Muscle layer of colon (tissue), 2 donors: ENCODE data around the gene PLET1.

Experiments used
- H3K27ac ChIP-seq: one replicate; pipeline ENCODE4 v1.7.0; 2013; ENCODE audit warnings: low read depth, mild to moderate bottlenecking, low read length, moderate library complexity
- H3K27me3 ChIP-seq, 2 donors: one replicate each; pipeline ENCODE4 v1.7.0; 2013; ENCODE audit warnings: low read length in 2 of 2, mild to moderate bottlenecking in 2 of 2; ENCODE audit not compliant: insufficient read depth in 2 of 2, control insufficient read depth in 1 of 2
- H3K36me3 ChIP-seq: one replicate; pipeline ENCODE4 v1.7.0; 2013; ENCODE audit warnings: mild to moderate bottlenecking, low read length; ENCODE audit not compliant: insufficient read depth
- H3K4me1 ChIP-seq: one replicate; pipeline ENCODE4 v1.7.0; 2013; ENCODE audit warnings: mild to moderate bottlenecking, low read length; ENCODE audit not compliant: insufficient read depth
- H3K4me3 ChIP-seq, 2 donors: one replicate each; pipeline ENCODE4 v1.7.0; 2013; ENCODE audit warnings: low read length in 2 of 2, low read depth in 1 of 2, mild to moderate bottlenecking in 1 of 2, moderate library complexity in 1 of 2
- H3K9ac ChIP-seq: one replicate; pipeline ENCODE4 v1.7.0; 2013; ENCODE audit warnings: low read length
- H3K9me3 ChIP-seq: one replicate; pipeline ENCODE4 v1.7.0; 2013; ENCODE audit warnings: mild to moderate bottlenecking, low read length
- donor health status: abdominal sarcoma.
- donor health status: Adenocarcinoma of cecum.

PLET1 gene

DNA sequence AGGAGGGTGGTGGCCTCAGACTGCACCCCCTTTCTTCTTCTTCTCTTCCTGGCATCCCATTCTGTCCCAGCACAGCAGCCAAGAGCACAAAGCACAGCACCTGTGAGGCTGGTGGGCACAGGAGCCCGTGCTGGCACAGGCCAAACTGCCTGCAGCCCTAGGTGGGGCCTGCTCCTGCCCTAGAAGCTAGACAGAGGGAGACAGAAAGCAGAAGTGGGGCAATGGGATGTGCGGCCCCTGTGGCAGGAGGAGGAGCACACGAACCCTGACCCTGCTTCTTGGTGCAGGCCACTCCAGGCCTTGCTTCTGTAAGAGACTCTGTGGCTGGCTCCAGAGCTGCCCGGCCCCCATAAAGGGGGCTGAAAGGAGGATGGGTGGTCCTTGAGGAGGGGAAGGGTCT, 38.4 kb downstream of the PLET1 start:
- Histone ChIP-seq H3K27me3 (no peaks in the 10 kb centered on the region), H3K27ac (no peak overlapping the region), H3K9me3 (no peaks in the 10 kb centered on the region), H3K4me1 (peaks cover 23% of the 10 kb centered on the region), H3K4me3 (no peak overlapping the region), H3K36me3 (no peaks in the 10 kb centered on the region), H3K9ac (no peak overlapping the region)

DNA sequence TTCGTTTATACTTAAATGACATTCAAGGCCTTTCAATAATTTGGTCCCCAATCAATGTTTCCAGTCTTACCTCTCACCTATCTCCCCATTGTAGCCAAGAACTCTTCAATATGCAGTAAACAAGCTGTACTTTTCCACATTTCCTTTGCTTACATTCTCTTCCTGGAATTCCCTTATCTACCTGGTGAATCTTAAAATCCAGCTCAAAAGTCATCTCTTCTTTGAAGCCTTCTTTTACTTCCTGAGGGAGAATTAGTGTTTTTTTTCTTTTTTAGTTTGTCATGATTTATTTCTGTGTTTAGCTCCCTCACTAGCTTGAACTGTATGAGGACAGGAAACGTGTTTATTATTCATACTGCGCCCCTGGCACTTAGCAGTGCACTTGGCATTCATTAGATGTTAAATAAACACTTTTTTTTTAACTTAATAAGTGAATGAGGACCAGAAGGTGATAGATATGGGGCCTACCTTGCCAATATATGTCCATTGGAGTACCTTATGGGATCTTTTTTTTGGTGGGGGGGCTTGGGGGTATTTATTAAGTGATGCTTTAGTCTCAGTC, 39.3 kb downstream of the PLET1 start:
- H3K4me3 ChIP-seq, result no peak overlapping the region
- H3K4me1 ChIP-seq, result peaks cover 20% of the 10 kb centered on the region
- H3K27ac ChIP-seq, result peak overlapping the region; percentile 39

DNA sequence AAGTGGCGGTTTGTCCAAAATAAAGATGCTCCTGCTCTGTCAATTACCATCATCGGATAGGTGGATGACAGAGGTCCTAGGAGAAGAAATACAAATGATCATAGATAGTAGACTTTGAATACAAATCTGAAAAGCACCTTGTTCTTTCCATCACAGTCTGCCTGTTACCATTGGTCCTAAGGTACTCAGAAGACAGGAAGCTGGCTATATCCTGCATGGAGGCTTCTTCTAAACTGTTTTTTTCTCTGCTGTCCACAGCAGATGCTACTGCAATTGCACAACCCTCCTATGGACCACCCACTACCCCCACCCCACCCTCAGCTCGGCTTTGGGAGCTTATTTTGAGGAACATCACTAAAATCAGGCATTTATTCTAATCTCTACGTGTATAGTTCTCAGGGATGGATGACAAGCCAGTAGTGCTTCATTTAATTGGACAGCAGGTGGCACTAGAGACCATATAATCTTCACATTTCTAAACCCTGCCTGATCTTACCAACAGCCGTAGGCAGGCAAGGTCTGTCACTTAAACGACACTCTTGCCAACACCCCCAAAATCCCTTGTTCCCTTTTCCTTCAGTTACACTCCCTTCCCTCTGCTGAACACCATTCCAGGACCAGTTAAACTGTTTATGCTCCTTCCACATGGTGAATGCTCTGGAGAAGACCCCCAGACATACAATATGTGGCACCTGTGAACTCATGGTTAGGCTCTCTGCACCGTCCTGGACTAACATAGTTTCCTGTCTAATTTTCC, 41.0 kb downstream of the PLET1 start:
- Histone ChIP-seq H3K9ac (no peak overlapping the region), H3K4me3 (no peak overlapping the region), H3K9me3 (no peaks in the 10 kb centered on the region), H3K27ac (no peak overlapping the region), H3K27me3 (no peaks in the 10 kb centered on the region), H3K4me1 (peaks cover 20% of the 10 kb centered on the region), H3K36me3 (no peaks in the 10 kb centered on the region)

More for the DNA sequence above, 39.3 kb downstream of the PLET1 start:
- no peak overlapping the region for H3K9ac ChIP-seq
- no peaks in the 10 kb centered on the region for H3K36me3 ChIP-seq
- no peaks in the 10 kb centered on the region for H3K9me3 ChIP-seq
- no peaks in the 10 kb centered on the region for H3K27me3 ChIP-seq

DNA sequence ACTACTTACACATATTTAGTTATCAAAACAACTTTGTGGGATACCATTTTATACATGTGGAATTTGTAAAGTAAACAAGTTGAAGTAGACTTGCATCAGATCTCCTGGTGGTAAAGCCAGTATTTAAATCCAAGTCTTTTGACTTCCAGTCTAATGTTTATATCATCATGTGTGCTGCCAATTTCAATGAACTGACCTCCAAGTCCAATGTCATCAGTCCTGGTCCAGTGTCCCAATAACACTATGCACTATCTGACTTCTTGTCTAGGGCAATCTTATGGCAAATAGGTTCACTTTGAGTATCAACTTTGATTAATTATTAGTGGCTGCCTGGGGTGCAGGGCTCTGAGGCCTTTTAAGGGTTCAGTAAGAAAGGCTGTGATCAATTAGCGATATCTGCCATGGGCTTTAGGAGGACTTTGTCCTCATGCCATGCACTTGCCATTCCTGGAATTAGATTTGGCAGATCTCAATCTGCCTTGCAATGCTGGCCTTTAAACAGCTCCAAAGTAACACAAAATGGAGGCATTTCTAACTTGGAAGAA, 44.0 kb downstream of the PLET1 start:
- H3K4me1 ChIP-seq, result peaks cover 16% of the 10 kb centered on the region
- no peak overlapping the region for H3K27ac ChIP-seq
- H3K4me3 ChIP-seq, result no peak overlapping the region
- no peaks in the 10 kb centered on the region for H3K36me3 ChIP-seq
- no peaks in the 10 kb centered on the region for H3K9me3 ChIP-seq
- H3K27me3 ChIP-seq, result no peaks in the 10 kb centered on the region
- H3K9ac ChIP-seq, result no peak overlapping the region

DNA sequence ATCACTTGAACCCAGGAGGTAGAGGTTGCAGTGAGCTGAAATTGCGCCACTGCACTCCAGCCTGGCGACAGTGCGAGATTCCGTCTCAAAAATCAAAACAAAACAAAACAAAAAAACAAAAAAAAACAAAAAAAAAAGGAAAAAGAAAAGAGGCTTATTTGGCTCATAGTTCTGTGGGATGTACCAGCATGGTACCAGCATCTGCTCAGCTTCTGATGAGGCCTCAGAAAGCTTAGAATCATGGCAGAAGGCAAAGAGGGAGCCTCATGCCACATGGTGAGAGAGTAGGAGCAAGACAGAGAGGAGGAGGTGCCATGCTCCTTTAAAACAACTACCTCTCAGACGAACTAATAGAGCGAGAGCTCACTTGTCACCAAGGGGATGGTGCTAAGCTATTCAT, 45.0 kb downstream of the PLET1 start:
- H3K9me3 ChIP-seq, result no peaks in the 10 kb centered on the region
- no peak overlapping the region for H3K9ac ChIP-seq

DNA sequence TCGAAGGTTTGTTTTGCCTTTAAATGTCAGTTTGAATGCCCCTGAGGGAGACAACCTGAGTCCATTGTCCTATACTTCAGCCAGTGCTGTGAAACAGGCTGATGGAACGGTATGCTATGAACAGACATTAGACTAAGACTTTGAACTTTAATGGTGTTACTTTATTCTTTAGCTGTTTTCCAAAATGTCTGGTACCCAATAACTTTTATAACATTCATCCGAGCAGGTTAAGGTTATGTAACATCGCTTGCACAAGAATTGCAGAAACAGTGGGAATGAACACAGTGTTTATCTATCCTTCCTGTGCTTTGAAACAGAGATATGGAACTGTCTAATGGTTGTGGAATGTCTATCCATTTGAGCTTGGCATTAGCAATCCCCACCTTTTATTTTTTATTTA, 46.9 kb downstream of the PLET1 start:
- no peaks in the 10 kb centered on the region for H3K27me3 ChIP-seq
- no peaks in the 10 kb centered on the region for H3K9me3 ChIP-seq
- no peak overlapping the region for H3K4me3 ChIP-seq
- no peaks in the 10 kb centered on the region for H3K4me1 ChIP-seq
- no peak overlapping the region for H3K9ac ChIP-seq
- H3K27ac ChIP-seq, result no peak overlapping the region
- no peaks in the 10 kb centered on the region for H3K36me3 ChIP-seq

More for the DNA sequence above, 45.0 kb downstream of the PLET1 start:
- Histone ChIP-seq H3K4me1 (peaks cover 6% of the 10 kb centered on the region), H3K27me3 (no peaks in the 10 kb centered on the region), H3K36me3 (no peaks in the 10 kb centered on the region), H3K4me3 (no peak overlapping the region), H3K27ac (no peak overlapping the region)

- Histone ChIP-seq H3K4me3 (no peak overlapping the region), H3K4me1 (no peaks in the 10 kb centered on the region), H3K36me3 (no peaks in the 10 kb centered on the region), H3K9ac (no peak overlapping the region), H3K27me3 (no peaks in the 10 kb centered on the region), H3K27ac (no peak overlapping the region), H3K9me3 (no peaks in the 10 kb centered on the region)
Measured at GRCh38 chr11:112212710-112213109, 48.0 kb downstream of the PLET1 start.

GRCh38 chr11:112212290-112212689, 48.4 kb downstream of the PLET1 start:
- H3K9me3 ChIP-seq, result no peaks in the 10 kb centered on the region
- no peaks in the 10 kb centered on the region for H3K36me3 ChIP-seq
- no peaks in the 10 kb centered on the region for H3K27me3 ChIP-seq
- no peak overlapping the region for H3K9ac ChIP-seq
- no peaks in the 10 kb centered on the region for H3K4me1 ChIP-seq
- no peak overlapping the region for H3K4me3 ChIP-seq
- H3K27ac ChIP-seq, result no peak overlapping the region

DNA sequence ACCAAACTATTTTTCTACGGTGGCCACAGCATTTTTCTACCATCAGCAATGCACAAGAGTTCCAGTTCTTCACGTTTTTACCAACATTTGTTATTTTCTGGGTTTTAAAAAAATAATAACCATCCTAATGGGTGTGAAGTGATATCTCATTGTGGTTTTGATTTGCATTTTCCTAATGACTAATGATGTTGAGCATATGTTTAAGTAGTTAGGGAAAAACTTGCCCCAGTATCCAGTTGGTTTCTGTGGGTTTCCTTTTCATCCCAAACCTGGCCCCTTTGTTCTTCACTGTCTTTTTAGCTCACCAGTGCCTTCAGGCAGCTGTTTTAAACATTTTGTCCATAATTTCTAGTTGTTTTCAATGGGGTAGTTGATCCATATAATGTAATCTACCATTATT, 49.1 kb downstream of the PLET1 start:
- H3K36me3 ChIP-seq, result no peaks in the 10 kb centered on the region
- no peak overlapping the region for H3K4me3 ChIP-seq
- H3K4me1 ChIP-seq, result no peaks in the 10 kb centered on the region
- no peak overlapping the region for H3K9ac ChIP-seq
- H3K27ac ChIP-seq, result no peak overlapping the region
- no peaks in the 10 kb centered on the region for H3K9me3 ChIP-seq
- H3K27me3 ChIP-seq, result no peaks in the 10 kb centered on the region

DNA sequence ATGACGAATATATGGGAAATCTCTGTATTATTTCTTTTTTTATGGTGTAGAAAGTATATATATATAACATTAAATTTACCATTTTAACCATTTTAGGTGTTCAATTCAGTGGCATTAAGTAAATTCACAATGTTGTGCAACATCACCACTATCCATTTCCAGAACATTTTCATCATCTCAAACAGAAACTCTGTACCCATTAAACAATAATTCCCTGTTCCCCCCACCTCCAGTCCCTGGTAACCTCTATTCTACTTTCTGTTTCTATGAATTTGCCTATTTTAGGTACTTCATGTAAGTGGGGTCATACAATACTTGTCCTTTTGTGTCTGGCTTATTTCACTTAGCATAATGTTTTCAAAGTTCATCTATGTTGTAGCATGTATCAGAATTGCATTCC, 49.8 kb downstream of the PLET1 start:
- Histone ChIP-seq H3K9me3 (no peaks in the 10 kb centered on the region), H3K4me1 (no peaks in the 10 kb centered on the region), H3K9ac (no peak overlapping the region), H3K27ac (no peak overlapping the region), H3K4me3 (no peak overlapping the region), H3K27me3 (no peaks in the 10 kb centered on the region), H3K36me3 (no peaks in the 10 kb centered on the region)

GRCh38 chr11:112206071-112206470, 54.6 kb downstream of the PLET1 start:
- H3K4me1 ChIP-seq, result no peaks in the 10 kb centered on the region
- H3K27me3 ChIP-seq, result no peaks in the 10 kb centered on the region
- no peaks in the 10 kb centered on the region for H3K9me3 ChIP-seq
- H3K36me3 ChIP-seq, result no peaks in the 10 kb centered on the region
- H3K27ac ChIP-seq, result no peak overlapping the region
- H3K4me3 ChIP-seq, result no peak overlapping the region
- no peak overlapping the region for H3K9ac ChIP-seq

GRCh38 chr11:112200252-112200651, 60.4 kb downstream of the PLET1 start:
- Histone ChIP-seq H3K27ac (no peak overlapping the region), H3K9me3 (no peaks in the 10 kb centered on the region), H3K9ac (no peak overlapping the region), H3K4me1 (no peaks in the 10 kb centered on the region), H3K27me3 (no peaks in the 10 kb centered on the region), H3K4me3 (no peak overlapping the region), H3K36me3 (no peaks in the 10 kb centered on the region)
